IMR-90 (cell line): Measurements from ENCODE around the gene HOXB6. TPM values are rescaled to one million over a fixed set of nuclear protein-coding genes. Genes with fewer than 3 reads are reported as not detected.

Source experiments
- ATAC-seq: fragments of 200-7000 bp; cut with Tn5 transposase; 2 replicates; pipeline ENCODE4 v1.9.1; 2020; ENCODE audit warnings: low read depth, mild to moderate bottlenecking, moderate library complexity
- BruUV-seq: library from RNA; stranded (reverse); fragments of 400-500 nt; replicated peaks from 2 replicates; lab custom pipeline; 2021; lab: Mats Ljungman, UMichigan
- CTCF ChIA-PET: fragments of 300-600 bp; formaldehyde crosslinking; extraction: SDS; loops from one replicate; lab custom pipeline; 2021; ENCODE audit warnings: antibody characterized with exemption; lab: Yijun Ruan, JAX
- POLR2A ChIA-PET: fragments of 300-600 bp; sonication (Branson Sonifier 250); formaldehyde crosslinking; loops from one replicate; lab custom pipeline; 2022; ENCODE audit warnings: antibody characterized with exemption; ENCODE audit not compliant: unreplicated experiment; lab: Charles Lee
- DNase-seq: peaks from one replicate; pipeline ENCODE4 v3.0.0; 2013
- H2AFZ ChIP-seq: replicated peaks from 2 replicates; pipeline ENCODE3; 2013; ENCODE audit warnings: low read length, mild to moderate bottlenecking; ENCODE audit not compliant: poor library complexity
- H2AK5ac ChIP-seq: 2 replicates; pipeline ENCODE4 v1.6.1; 2013; ENCODE audit warnings: low read depth, low read length, inconsistent platforms
- H2AK9ac ChIP-seq: replicated peaks from 2 replicates; pipeline ENCODE3; 2013; ENCODE audit warnings: mild to moderate bottlenecking, low read depth, low read length, moderate library complexity; ENCODE audit not compliant: poor library complexity
- H2BK120ac ChIP-seq: 2 replicates; pipeline ENCODE4 v1.6.1; 2013; ENCODE audit warnings: low read depth, low read length, inconsistent platforms
- H2BK15ac ChIP-seq: 3 replicates; pipeline ENCODE4 v1.6.1; 2013; ENCODE audit warnings: low read depth, low read length, inconsistent platforms
- H2BK20ac ChIP-seq: 2 replicates; pipeline ENCODE4 v1.6.1; 2013; ENCODE audit warnings: low read depth, mild to moderate bottlenecking, inconsistent platforms, low read length, moderate library complexity
- H2BK5ac ChIP-seq: 2 replicates; pipeline ENCODE4 v1.6.1; 2013; ENCODE audit warnings: mild to moderate bottlenecking, low read depth, low read length, inconsistent platforms; ENCODE audit not compliant: poor library complexity, severe bottlenecking
- H3K14ac ChIP-seq: replicated peaks from 2 replicates; pipeline ENCODE4 v1.6.1; 2013; ENCODE audit warnings: low read depth, low read length, inconsistent platforms
- H3K18ac ChIP-seq: 2 replicates; pipeline ENCODE4 v1.6.1; 2013; ENCODE audit warnings: low read depth, low read length, control low read depth
- H3K23ac ChIP-seq: 2 replicates; pipeline ENCODE4 v1.6.1; 2013; ENCODE audit warnings: low read depth, low read length, inconsistent platforms
- H3K27ac ChIP-seq: 2 replicates; pipeline ENCODE4 v1.5.1; 2013; ENCODE audit warnings: mild to moderate bottlenecking, control low read depth, low read length; ENCODE audit not compliant: insufficient read depth
- H3K27me3 ChIP-seq: 2 replicates; pipeline ENCODE4 v1.6.1; 2013; ENCODE audit warnings: low read length; ENCODE audit not compliant: control insufficient read depth, insufficient read depth
- H3K36me3 ChIP-seq: 2 replicates; pipeline ENCODE4 v1.6.1; 2013; ENCODE audit warnings: low read length, mixed read lengths; ENCODE audit not compliant: control insufficient read depth, insufficient read depth
- H3K4ac ChIP-seq: 2 replicates; pipeline ENCODE4 v1.6.1; 2013; ENCODE audit warnings: low read depth, low read length, inconsistent platforms
- H3K4me1 ChIP-seq: 2 replicates; pipeline ENCODE4 v1.6.1; 2013; ENCODE audit warnings: low read length, mixed read lengths; ENCODE audit not compliant: control insufficient read depth, insufficient read depth
- H3K4me2 ChIP-seq: 2 replicates; pipeline ENCODE4 v1.6.1; 2013; ENCODE audit warnings: low read depth, mild to moderate bottlenecking, control low read depth, low read length, moderate library complexity
- H3K4me3 ChIP-seq: 2 replicates; pipeline ENCODE4 v1.5.1; 2013; ENCODE audit warnings: low read depth, mild to moderate bottlenecking, control low read depth, low read length, moderate library complexity; ENCODE audit not compliant: insufficient read depth
- H3K56ac ChIP-seq: 2 replicates; pipeline ENCODE4 v1.6.1; 2013; ENCODE audit warnings: low read length, inconsistent platforms; ENCODE audit not compliant: insufficient read depth; ENCODE audit errors: extremely low read depth
- H3K79me1 ChIP-seq, 2 experiments: 2 replicates each; pipeline ENCODE4 v1.6.1; 2013; ENCODE audit warnings: low read length in 2 of 2, inconsistent platforms in 1 of 2, low read depth in 1 of 2
- H3K9ac ChIP-seq: 2 replicates; pipeline ENCODE4 v1.6.1; 2013; ENCODE audit warnings: low read depth, low read length, control low read depth
- H3K9me1 ChIP-seq: 2 replicates; pipeline ENCODE4 v1.6.1; 2013; ENCODE audit warnings: low read length, inconsistent platforms; ENCODE audit not compliant: insufficient read depth
- H3K9me3 ChIP-seq: 2 replicates; pipeline ENCODE4 v1.6.1; 2013; ENCODE audit warnings: low read length; ENCODE audit not compliant: control insufficient read depth, insufficient read depth
- H4K20me1 ChIP-seq: 2 replicates; pipeline ENCODE4 v1.6.1; 2013; ENCODE audit warnings: low read length, inconsistent platforms; ENCODE audit not compliant: insufficient read depth
- H4K5ac ChIP-seq: 2 replicates; pipeline ENCODE4 v1.6.1; 2013; ENCODE audit warnings: mild to moderate bottlenecking, low read depth, low read length, control low read depth
- H4K8ac ChIP-seq, 2 experiments: 2 replicates each; pipeline ENCODE4 v1.6.1; 2013; ENCODE audit warnings: low read depth in 2 of 2, low read length in 2 of 2, control low read depth in 1 of 2, inconsistent platforms in 1 of 2
- H4K91ac ChIP-seq: 2 replicates; pipeline ENCODE4 v1.6.1; 2013; ENCODE audit warnings: low read depth, low read length, inconsistent platforms; ENCODE audit not compliant: insufficient read depth
- BHLHE40 ChIP-seq: fragments of 150-350 bp; IDR thresholded peaks from 2 replicates; pipeline ENCODE4 v1.6.1; 2016; ENCODE audit warnings: mild to moderate bottlenecking, low read depth, low read length
- CHD1 ChIP-seq: IDR thresholded peaks from 2 replicates; pipeline ENCODE4 v1.6.1; 2012; ENCODE audit warnings: low read depth, low read length, improper control_type of control experiment
- CTCF ChIP-seq: conservative IDR thresholded peaks from 2 replicates; pipeline ENCODE4 v1.5.1; 2012; ENCODE audit warnings: mild to moderate bottlenecking, low read depth, low read length, improper control_type of control experiment
- ELK1 ChIP-seq: fragments of 150-350 bp; IDR thresholded peaks from 2 replicates; pipeline ENCODE4 v1.6.1; 2016; ENCODE audit warnings: low read depth, mild to moderate bottlenecking, low read length, moderate library complexity, borderline replicate concordance
- FOS ChIP-seq: fragments of 150-350 bp; IDR thresholded peaks from 2 replicates; pipeline ENCODE4 v1.6.1; 2016; ENCODE audit warnings: low read depth, low read length
- MAFK ChIP-seq: IDR thresholded peaks from 2 replicates; pipeline ENCODE4 v1.6.1; 2012; ENCODE audit warnings: low read depth, low read length, improper control_type of control experiment
- MAZ ChIP-seq: IDR thresholded peaks from 2 replicates; pipeline ENCODE4 v1.6.1; 2012; ENCODE audit warnings: low read depth, mild to moderate bottlenecking, low read length, improper control_type of control experiment, moderate library complexity, borderline replicate concordance
- MXI1 ChIP-seq: IDR thresholded peaks from 2 replicates; pipeline ENCODE4 v1.6.1; 2012; ENCODE audit warnings: low read depth, mild to moderate bottlenecking, low read length, moderate library complexity, borderline replicate concordance
- NFE2L2 ChIP-seq: fragments of 150-350 bp; IDR thresholded peaks from 2 replicates; pipeline ENCODE4 v1.6.1; 2016; ENCODE audit warnings: low read depth, mild to moderate bottlenecking, low read length
- POLR2A ChIP-seq: IDR thresholded peaks from 2 replicates; pipeline ENCODE4 v1.6.1; 2012; ENCODE audit warnings: mild to moderate bottlenecking, low read depth, low read length
- RFX5 ChIP-seq: IDR thresholded peaks from 2 replicates; pipeline ENCODE4 v1.8.0; 2012; ENCODE audit warnings: low read depth, mild to moderate bottlenecking, low read length, moderate library complexity
- SMC3 ChIP-seq: fragments of 150-350 bp; IDR thresholded peaks from 2 replicates; pipeline ENCODE4 v1.6.1; 2016; ENCODE audit warnings: low read depth, mild to moderate bottlenecking, antibody characterized with exemption, low read length, moderate library complexity
- USF2 ChIP-seq: fragments of 150-350 bp; IDR thresholded peaks from 2 replicates; pipeline ENCODE4 v1.6.1; 2017; ENCODE audit warnings: mild to moderate bottlenecking, antibody characterized with exemption, low read length, low read depth
- WGBS, 2 experiments: methylation state at CpG; one replicate each; pipeline versions ENCODE4 v1.1.5 to v1.1.7; 2013; ENCODE audit warnings: missing lambda C conversion rate in 2 of 2; ENCODE audit not compliant: insufficient read length in 1 of 2; ENCODE audit errors: extremely low coverage in 2 of 2; 5-methylcytosine and 5-hydroxymethylcytosine counted together
- dilution Hi-C: fragments of 300-500 bp; cut with HindIII; formaldehyde crosslinking; loops from one replicate; pipeline ENCODE4 v1.14.3; 2018; ENCODE audit warnings: low sequenced_read_pairs; ENCODE audit not compliant: unreplicated experiment
- in situ Hi-C: fragments of 300-500 bp; cut with MboI; formaldehyde crosslinking; loops from 3 replicates; pipeline ENCODE4 v1.14.3; 2019; ENCODE audit warnings: low sequenced_read_pairs, inconsistent platforms, mixed read lengths
- intact Hi-C: fragments of 100-400 bp; cut with micrococcal nuclease; formaldehyde crosslinking; loops from 2 replicates; pipeline ENCODE4 v1.10.0; 2022
- polyA plus RNA-seq, 3 experiments: library from polyadenylated mRNA; depleted of rRNA; stranded (reverse); fragments of >200 nt; gene quantifications; 2 replicates each; pipeline ENCODE4 v1.2.3, GENCODE V29; 2012; ENCODE audit warnings: low replicate concordance in 1 of 3
- total RNA-seq: library from RNA; depleted of rRNA; stranded (reverse); fragments of >200 nt; gene quantifications from 2 replicates; pipeline ENCODE4 v1.2.3, GENCODE V29; 2012

The HOXB6 gene
- total and polyA plus RNA-seq, 2 of the 4 experiments (the other 2 are of a cell fraction), result 11.1 to 42.2 TPM

GRCh38 chr17:48601539-48602425 is 3.0 kb downstream of the HOXB6 start (continued):
- TF ChIP-seq USF2, result no peak

DNA sequence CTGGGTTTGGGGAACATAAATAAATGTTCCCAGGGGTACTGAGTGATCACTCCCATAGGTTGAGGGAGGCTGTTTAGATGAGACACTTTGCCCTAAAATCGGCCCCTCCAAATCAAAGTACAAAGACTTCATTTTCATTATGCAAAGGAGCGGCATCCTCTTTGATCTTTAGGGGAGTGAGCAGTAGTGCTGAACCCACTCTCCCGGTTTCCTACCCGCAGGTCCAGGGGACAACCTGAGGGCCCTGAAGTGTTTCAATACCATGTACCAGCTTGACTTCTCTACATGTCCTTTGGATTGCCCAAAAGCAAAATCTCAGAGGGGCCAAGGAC is 3.6 kb downstream of the HOXB6 start:
- H3K4me2 ChIP-seq, result no peak overlapping the region
- no peak overlapping the region for H3K56ac ChIP-seq
- H3K79me1 ChIP-seq, result peaks cover 24 to 42% of the 10 kb centered on the region in 2 experiments; a peak in 3 of 4 replicates
- no peak overlapping the region for H2BK20ac ChIP-seq
- no peak overlapping the region for H2AK5ac ChIP-seq
- no peak overlapping the region for H2AK9ac ChIP-seq
- no peak overlapping the region for H3K9ac ChIP-seq
- H3K4me1 ChIP-seq, result peaks cover 5% of the 10 kb centered on the region; the same call in 1 of the 2 replicates
- H3K27me3 ChIP-seq, result no peaks in the 10 kb centered on the region
- H4K8ac ChIP-seq, result no peak overlapping the region
- 0 out of 2 replicates have a peak, but pooled peaks cover 3% of the 10 kb centered on the region for H3K9me1 ChIP-seq
- no peak overlapping the region for H3K18ac ChIP-seq
- H2BK5ac ChIP-seq, result no peak overlapping the region
- H4K5ac ChIP-seq, result no peak overlapping the region
- ChIA-PET CTCF (interaction anchor here (0.6 kb wide), 2 partner anchors 327 to 759 kb away, joined by 3 to 7 read pairs; no protein-coding TSS in a partner anchor), POLR2A (no interaction called here)
- no peak overlapping the region for H2BK15ac ChIP-seq
- no peaks in the 10 kb centered on the region for H3K9me3 ChIP-seq
- H2BK120ac ChIP-seq, result no peak overlapping the region
- WGBS, 2 experiments, result 100% methylated on average over 3 of the region's 4 CpGs; no CpG with 5 or more reads in 1 of the 2 experiments
- no peak overlapping the region for H2AFZ ChIP-seq
- dilution Hi-C loops (no loop called here), in situ Hi-C loops (no loop called here), intact Hi-C loops (no loop called here)
- H3K4ac ChIP-seq, result no peak overlapping the region
- DNase-seq, result no peak
- H3K23ac ChIP-seq, result no peak overlapping the region
- H3K14ac ChIP-seq, result no peak overlapping the region
- H3K27ac ChIP-seq, result no peak overlapping the region
- H4K91ac ChIP-seq, result no peak overlapping the region
- peaks cover 15% of the 10 kb centered on the region for H4K20me1 ChIP-seq
- no peak for ATAC-seq
- H3K4me3 ChIP-seq, result no peak overlapping the region
- H3K36me3 ChIP-seq, result peaks cover 2% of the 10 kb centered on the region; the same call in 1 of the 2 replicates
- no TSS peak for BruUV-seq
- no peak for TF ChIP-seq MAZ
- no peak for TF ChIP-seq MXI1
- no peak for TF ChIP-seq NFE2L2
- no peak for TF ChIP-seq MAFK
- no peak for TF ChIP-seq BHLHE40
- no peak for TF ChIP-seq ELK1
- no peak for TF ChIP-seq POLR2A
- TF ChIP-seq FOS, result no peak
- no peak for TF ChIP-seq SMC3
- no peak for TF ChIP-seq RFX5
- TF ChIP-seq CTCF, result no peak
- no peak for TF ChIP-seq CHD1
